GM12874 (cell line): Measurements from ENCODE around the gene SNTA1.

Experiments
- CTCF ChIP-seq: IDR thresholded peaks from 2 replicates; pipeline ENCODE4 v1.5.1; 2011; ENCODE audit warnings: low read depth, mild to moderate bottlenecking, control low read depth, low read length, moderate library complexity; ENCODE audit not compliant: insufficient read depth

SNTA1 gene

GRCh38 chr20:33400812-33401183, 42.8 kb downstream of the SNTA1 start:
- no peak for TF ChIP-seq CTCF

- TF ChIP-seq CTCF, result no peak
Measured at GRCh38 chr20:33399924-33400323, 43.6 kb downstream of the SNTA1 start.

DNA sequence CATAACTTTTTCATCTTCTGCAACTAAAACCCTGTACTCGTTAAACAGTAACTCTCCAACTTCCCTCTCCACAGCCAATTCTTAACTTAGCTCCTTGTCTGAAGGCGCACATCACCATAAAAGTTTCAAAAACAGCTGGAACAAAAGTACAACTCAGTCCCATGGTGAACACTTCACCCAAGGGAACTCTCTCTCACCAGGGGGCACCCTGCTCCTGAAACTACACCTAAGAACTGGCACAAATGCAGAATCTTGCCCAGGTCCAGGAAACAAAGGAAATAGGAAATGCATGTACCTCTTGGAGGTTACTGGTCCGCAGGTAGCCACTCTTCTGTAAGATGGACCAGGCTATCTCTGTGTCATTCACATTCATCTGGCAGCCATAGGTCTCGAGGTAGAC, 48.8 kb downstream of the SNTA1 start:
- TF ChIP-seq CTCF, result no peak

DNA sequence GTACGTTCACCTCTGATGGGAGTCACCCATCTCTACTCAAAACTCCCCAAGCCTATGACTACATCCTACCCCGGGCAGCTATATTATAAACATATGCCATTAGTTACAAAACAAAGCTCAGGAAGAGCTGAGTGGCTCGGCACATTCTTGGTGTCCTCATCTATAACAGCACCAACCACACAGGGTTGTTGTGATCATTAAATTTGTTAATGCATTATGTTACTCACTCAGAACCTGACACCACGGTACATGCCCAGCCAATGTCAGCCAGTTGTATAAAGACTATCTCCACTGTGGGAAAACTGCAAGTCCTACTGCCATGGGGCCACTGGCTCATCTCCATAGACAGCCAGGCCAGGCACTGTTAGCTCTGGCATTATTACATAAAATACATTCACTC, 50.0 kb downstream of the SNTA1 start:
- no peak for TF ChIP-seq CTCF

GRCh38 chr20:33391722-33392415, 51.7 kb downstream of the SNTA1 start:
- TF ChIP-seq CTCF, result no peak

- TF ChIP-seq CTCF, result no peak
Measured at GRCh38 chr20:33388268-33388667, 55.3 kb downstream of the SNTA1 start.

DNA sequence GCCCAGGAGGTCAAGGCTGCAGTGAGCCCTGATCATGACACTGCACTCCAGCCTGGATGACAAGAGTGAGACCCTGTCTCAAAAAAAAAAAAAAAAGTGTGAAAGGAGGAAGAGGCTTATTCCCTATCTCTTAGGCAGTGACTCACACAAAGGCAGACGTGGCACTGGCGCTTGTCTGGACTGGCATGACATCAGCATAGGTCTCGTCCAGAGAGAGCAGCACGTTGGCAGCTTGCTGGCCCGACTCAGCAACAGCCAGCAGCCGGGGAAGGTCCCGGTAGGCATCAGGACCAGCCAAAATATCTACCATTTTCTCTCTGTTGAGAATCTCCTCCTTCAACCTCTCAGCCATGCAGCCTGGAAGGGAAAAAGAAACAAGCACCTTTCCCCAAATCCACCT, 56.4 kb downstream of the SNTA1 start:
- no peak for TF ChIP-seq CTCF

- TF ChIP-seq CTCF, result no peak
Measured at GRCh38 chr20:33386673-33387072, 56.9 kb downstream of the SNTA1 start.
